Neural cell (in vitro differentiated cells): Measurements from ENCODE around the gene ADGRB3.

Experiments used
- EZH2 ChIP-seq: fragments of 200-600, 300-800 bp; shearing (Covaris generic), sonication (generic); IDR thresholded peaks from 2 replicates; pipeline ENCODE4 v1.6.1; 2014; ENCODE audit warnings: antibody characterized with exemption, low read length, borderline replicate concordance, mild to moderate bottlenecking; ENCODE audit not compliant: insufficient read depth, poor library complexity, severe bottlenecking
- POLR2AphosphoS5 ChIP-seq: IDR thresholded peaks from 2 replicates; pipeline ENCODE4 v1.6.1; 2012
- TF ChIP-seq, protein P1 (sequence below): fragments of 450-650 bp; IDR thresholded peaks from 2 replicates; pipeline ENCODE4 v1.5.1; 2014; ENCODE audit warnings: antibody characterized with exemption, mild to moderate bottlenecking, moderate library complexity; ENCODE audit not compliant: poor library complexity, severe bottlenecking

DNA sequence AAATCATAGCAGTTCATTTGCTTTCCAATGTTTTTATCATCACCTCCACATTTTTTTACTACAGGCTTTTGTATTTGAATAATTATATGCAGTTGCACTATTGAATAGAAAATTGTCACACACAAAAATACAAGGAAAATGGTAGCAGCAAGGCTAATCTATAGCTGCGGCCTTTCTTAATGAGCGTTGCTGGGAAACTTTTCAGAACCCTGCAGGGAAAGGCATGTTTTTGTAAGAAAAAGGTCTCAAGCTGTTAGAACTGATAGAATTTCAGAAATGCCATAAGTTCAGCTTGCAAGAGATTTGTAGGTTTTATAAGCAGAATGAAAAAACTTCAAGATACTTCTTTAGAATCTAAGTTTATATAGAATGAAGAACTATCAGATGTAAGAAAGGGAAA is 625.9 kb downstream of the ADGRB3 start:
- TF ChIP-seq EZH2 = no peak
- TF ChIP-seq, protein P1, sequence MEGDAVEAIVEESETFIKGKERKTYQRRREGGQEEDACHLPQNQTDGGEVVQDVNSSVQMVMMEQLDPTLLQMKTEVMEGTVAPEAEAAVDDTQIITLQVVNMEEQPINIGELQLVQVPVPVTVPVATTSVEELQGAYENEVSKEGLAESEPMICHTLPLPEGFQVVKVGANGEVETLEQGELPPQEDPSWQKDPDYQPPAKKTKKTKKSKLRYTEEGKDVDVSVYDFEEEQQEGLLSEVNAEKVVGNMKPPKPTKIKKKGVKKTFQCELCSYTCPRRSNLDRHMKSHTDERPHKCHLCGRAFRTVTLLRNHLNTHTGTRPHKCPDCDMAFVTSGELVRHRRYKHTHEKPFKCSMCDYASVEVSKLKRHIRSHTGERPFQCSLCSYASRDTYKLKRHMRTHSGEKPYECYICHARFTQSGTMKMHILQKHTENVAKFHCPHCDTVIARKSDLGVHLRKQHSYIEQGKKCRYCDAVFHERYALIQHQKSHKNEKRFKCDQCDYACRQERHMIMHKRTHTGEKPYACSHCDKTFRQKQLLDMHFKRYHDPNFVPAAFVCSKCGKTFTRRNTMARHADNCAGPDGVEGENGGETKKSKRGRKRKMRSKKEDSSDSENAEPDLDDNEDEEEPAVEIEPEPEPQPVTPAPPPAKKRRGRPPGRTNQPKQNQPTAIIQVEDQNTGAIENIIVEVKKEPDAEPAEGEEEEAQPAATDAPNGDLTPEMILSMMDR = no peak
- TF ChIP-seq POLR2AphosphoS5 = no peak
